Hepatocyte (in vitro differentiated cells): ENCODE results near the gene CIT.

ENCODE experiments used
- EZH2 ChIP-seq: fragments of 200-600 bp; sonication (generic); IDR thresholded peaks from 2 replicates; pipeline ENCODE4 v1.6.1; 2016; ENCODE audit warnings: antibody characterized with exemption, mild to moderate bottlenecking, borderline replicate concordance
- EZH2phosphoT487 ChIP-seq: fragments of 200-600 bp; sonication (generic); IDR thresholded peaks from one replicate; pipeline ENCODE4 v1.6.1; 2018; ENCODE audit warnings: antibody characterized with exemption, mild to moderate bottlenecking, low read depth, moderate library complexity; ENCODE audit not compliant: unreplicated experiment, severe bottlenecking
- TF ChIP-seq, protein P1 (sequence below): fragments of 200-600 bp; sonication (generic); IDR thresholded peaks from 2 replicates; pipeline ENCODE4 v1.5.1; 2016; ENCODE audit warnings: antibody characterized with exemption, mild to moderate bottlenecking; ENCODE audit not compliant: poor library complexity

DNA sequence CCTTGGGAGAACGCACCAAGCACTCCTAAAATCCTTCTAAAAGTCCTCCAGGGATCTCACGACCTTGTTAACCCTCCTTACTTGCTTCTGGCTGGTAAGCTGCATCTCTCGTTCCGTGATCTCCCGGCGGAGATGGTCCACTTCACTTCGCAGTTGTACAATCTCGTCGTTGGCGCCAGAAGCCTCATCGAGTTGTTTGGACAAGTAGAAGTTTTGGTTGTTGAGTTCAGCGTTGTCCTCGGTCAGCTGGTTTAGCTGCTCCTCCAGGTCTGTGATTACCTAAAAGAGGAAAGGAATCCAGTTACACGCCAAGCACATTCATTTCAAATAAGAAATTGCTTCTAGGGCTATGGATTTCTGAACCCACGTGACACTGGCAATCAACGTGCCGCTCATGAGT, 142.0 kb downstream of the CIT start:
- TF ChIP-seq, protein P1, sequence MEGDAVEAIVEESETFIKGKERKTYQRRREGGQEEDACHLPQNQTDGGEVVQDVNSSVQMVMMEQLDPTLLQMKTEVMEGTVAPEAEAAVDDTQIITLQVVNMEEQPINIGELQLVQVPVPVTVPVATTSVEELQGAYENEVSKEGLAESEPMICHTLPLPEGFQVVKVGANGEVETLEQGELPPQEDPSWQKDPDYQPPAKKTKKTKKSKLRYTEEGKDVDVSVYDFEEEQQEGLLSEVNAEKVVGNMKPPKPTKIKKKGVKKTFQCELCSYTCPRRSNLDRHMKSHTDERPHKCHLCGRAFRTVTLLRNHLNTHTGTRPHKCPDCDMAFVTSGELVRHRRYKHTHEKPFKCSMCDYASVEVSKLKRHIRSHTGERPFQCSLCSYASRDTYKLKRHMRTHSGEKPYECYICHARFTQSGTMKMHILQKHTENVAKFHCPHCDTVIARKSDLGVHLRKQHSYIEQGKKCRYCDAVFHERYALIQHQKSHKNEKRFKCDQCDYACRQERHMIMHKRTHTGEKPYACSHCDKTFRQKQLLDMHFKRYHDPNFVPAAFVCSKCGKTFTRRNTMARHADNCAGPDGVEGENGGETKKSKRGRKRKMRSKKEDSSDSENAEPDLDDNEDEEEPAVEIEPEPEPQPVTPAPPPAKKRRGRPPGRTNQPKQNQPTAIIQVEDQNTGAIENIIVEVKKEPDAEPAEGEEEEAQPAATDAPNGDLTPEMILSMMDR: no peak
- no peak for TF ChIP-seq EZH2phosphoT487
- TF ChIP-seq EZH2: no peak
